SK-N-SH (cell line): ENCODE results near the gene TRIM72. TPM values are rescaled to one million over a fixed set of nuclear protein-coding genes. Genes with fewer than 3 reads are reported as not detected.

ENCODE experiments used
- CTCF ChIA-PET: fragments of 300-600, 350-600 bp; formaldehyde crosslinking; extraction: SDS; loops from one replicate; lab custom pipeline; 2021; lab: Yijun Ruan, JAX
- POLR2A ChIA-PET: fragments of 350-600 bp; sonication (Branson Sonifier 250); formaldehyde crosslinking; extraction: SDS; loops from one replicate; lab custom pipeline; 2020; ENCODE audit warnings: antibody characterized with exemption, inconsistent platforms; lab: Yijun Ruan, JAX
- DNase-seq: peaks from one replicate; pipeline ENCODE4 v3.0.0; 2012
- H2AFZ ChIP-seq: fragments of 200-600 bp; sonication (generic); 2 replicates; pipeline ENCODE4 v1.8.1; 2016; ENCODE audit warnings: antibody characterized with exemption, mild to moderate bottlenecking, low read depth
- H3F3A ChIP-seq: fragments of 200-600 bp; sonication (generic); replicated peaks from 2 replicates; pipeline ENCODE3; 2016; ENCODE audit warnings: antibody characterized with exemption, mild to moderate bottlenecking; ENCODE audit not compliant: insufficient read depth
- H3K27ac ChIP-seq, 2 experiments: fragments of 200-500 bp in 1 of 2; fragments of 200-600 bp in 1 of 2; sonication (Bioruptor generic) in 1 of 2; sonication (generic), shearing (Covaris generic) in 1 of 2; 2 replicates each; pipeline versions ENCODE4 v1.5.1 to v1.6.1; 2014 to 2016; ENCODE audit warnings: low read depth in 2 of 2, inconsistent platforms in 1 of 2, low read length in 1 of 2, mild to moderate bottlenecking in 1 of 2, mixed read lengths in 1 of 2
- H3K27me3 ChIP-seq: fragments of 200-600 bp; sonication (generic), shearing (Covaris generic); 2 replicates; pipeline ENCODE4 v1.6.1; 2016; ENCODE audit warnings: mixed run types; ENCODE audit not compliant: insufficient read depth
- H3K36me3 ChIP-seq, 2 experiments: fragments of 200-500 bp in 1 of 2; fragments of 200-600 bp in 1 of 2; sonication (Bioruptor generic) in 1 of 2; sonication (generic) in 1 of 2; replicated peaks in 1 of 2; 2 replicates each; pipeline versions ENCODE3 to v1.5.1; 2014 to 2016; ENCODE audit warnings: low read length in 1 of 2, mild to moderate bottlenecking in 1 of 2; ENCODE audit not compliant: insufficient read depth in 2 of 2, control insufficient read depth in 1 of 2
- H3K4me1 ChIP-seq, 2 experiments: fragments of 200-500 bp in 1 of 2; fragments of 200-600 bp in 1 of 2; sonication (Bioruptor generic) in 1 of 2; sonication (generic), shearing (Covaris generic) in 1 of 2; 2 replicates each; pipeline versions ENCODE4 v1.5.1 to v1.6.1; 2014 to 2016; ENCODE audit warnings: low read depth in 1 of 2, low read length in 1 of 2, mixed run types in 1 of 2; ENCODE audit not compliant: insufficient read depth in 2 of 2, control insufficient read depth in 1 of 2
- H3K4me2 ChIP-seq: fragments of 200-600 bp; sonication (generic), shearing (Covaris generic); 2 replicates; pipeline ENCODE4 v1.6.1; 2017; ENCODE audit warnings: mixed run types
- H3K4me3 ChIP-seq, 2 experiments: fragments of 200-500 bp in 1 of 2; fragments of 200-600 bp in 1 of 2; sonication (Bioruptor generic) in 1 of 2; sonication (generic), shearing (Covaris generic) in 1 of 2; 2 replicates each; pipeline versions ENCODE4 v1.5.1 to v1.8.1; 2014 to 2016; ENCODE audit warnings: low read depth in 2 of 2, inconsistent platforms in 1 of 2, low read length in 1 of 2, mild to moderate bottlenecking in 1 of 2, mixed read lengths in 1 of 2, moderate library complexity in 1 of 2
- H3K79me2 ChIP-seq: fragments of 200-600 bp; sonication (generic); 2 replicates; pipeline ENCODE4 v1.8.1; 2017; ENCODE audit warnings: mild to moderate bottlenecking; ENCODE audit not compliant: insufficient read depth
- H3K9ac ChIP-seq: fragments of 200-600 bp; sonication (generic); 2 replicates; pipeline ENCODE4 v1.6.1; 2017; ENCODE audit warnings: mixed run types
- H3K9me2 ChIP-seq: fragments of 200-600 bp; sonication (generic); 2 replicates; pipeline ENCODE4 v1.6.1; 2017; ENCODE audit warnings: mixed run types
- H3K9me3 ChIP-seq: fragments of 200-600 bp; sonication (generic); 2 replicates; pipeline ENCODE4 v1.6.1; 2017; ENCODE audit warnings: mixed run types, mild to moderate bottlenecking, moderate library complexity
- H4K20me1 ChIP-seq: fragments of 200-600 bp; sonication (generic); 2 replicates; pipeline ENCODE4 v1.6.1; 2017; ENCODE audit warnings: mild to moderate bottlenecking, mixed run types; ENCODE audit not compliant: insufficient read depth
- CHD2 ChIP-seq: fragments of 150-350 bp; IDR thresholded peaks from 2 replicates; pipeline ENCODE4 v1.6.1; 2018; ENCODE audit warnings: low read length; ENCODE audit not compliant: partially characterized antibody
- CTCF ChIP-seq: fragments of 200-600 bp; sonication (generic); IDR thresholded peaks from 2 replicates; pipeline ENCODE4 v1.6.1; 2017; ENCODE audit warnings: antibody characterized with exemption, mild to moderate bottlenecking, moderate library complexity
- NRF1 ChIP-seq: IDR thresholded peaks from 2 replicates; pipeline ENCODE4 v1.6.1; 2012; ENCODE audit warnings: low read depth, mild to moderate bottlenecking, low read length
- RCOR1 ChIP-seq: fragments of 150-350 bp; IDR thresholded peaks from 2 replicates; pipeline ENCODE4 v1.6.1; 2017; ENCODE audit warnings: antibody characterized with exemption, low read length
- REST ChIP-seq: IDR thresholded peaks from 2 replicates; pipeline ENCODE4 v1.6.1; 2012; ENCODE audit warnings: mild to moderate bottlenecking, low read depth, low read length, moderate library complexity
- SMC3 ChIP-seq: IDR thresholded peaks from 2 replicates; pipeline ENCODE4 v1.6.1; 2012; ENCODE audit warnings: low read depth, low read length, improper control_type of control experiment
- TCF12 ChIP-seq: IDR thresholded peaks from 2 replicates; pipeline ENCODE4 v1.4.0; 2012
- USF1 ChIP-seq: IDR thresholded peaks from 2 replicates; pipeline ENCODE4 v1.4.0; 2012; ENCODE audit warnings: low read depth, borderline replicate concordance
- WGBS: methylation state at CpG from one replicate; pipeline ENCODE4 v1.1.6; 2017; ENCODE audit warnings: low lambda C conversion rate; 5-methylcytosine and 5-hydroxymethylcytosine counted together
- polyA plus RNA-seq, 3 experiments: library from polyadenylated mRNA; depleted of rRNA; stranded (reverse); fragments of >200 nt; gene quantifications; 2 replicates each; pipeline ENCODE4 v1.2.3, GENCODE V29; 2012

The TRIM72 gene
- polyA plus RNA-seq, 1 of the 3 experiments (the other 2 are of a cell fraction) = under 0.01 TPM

GRCh38 chr16:31273187-31273586 lies 59.3 kb downstream of the TRIM72 start:
- H3K36me3 ChIP-seq = no peaks in the 10 kb centered on the region
- H3K27me3 ChIP-seq = peaks cover 65% of the 10 kb centered on the region
- no peaks in the 10 kb centered on the region for H3K9me3 ChIP-seq
- H3F3A ChIP-seq = no peaks in the 10 kb centered on the region
- H3K4me1 ChIP-seq = no peaks in the 10 kb centered on the region
- ChIA-PET CTCF (no interaction called here), POLR2A (no interaction called here)
- H2AFZ ChIP-seq = no peak overlapping the region
- H3K9ac ChIP-seq = no peak overlapping the region
- TF ChIP-seq CHD2 (no peak), REST (no peak), USF1 (no peak)
- H3K79me2 ChIP-seq = no peaks in the 10 kb centered on the region
- H3K4me3 ChIP-seq = no peak overlapping the region
- no peaks in the 10 kb centered on the region for H4K20me1 ChIP-seq
- no peak for DNase-seq
- H3K27ac ChIP-seq = no peak overlapping the region
- H3K4me2 ChIP-seq = no peak overlapping the region
- WGBS = 23% methylated on average over 7 of the region's 7 CpGs
- H3K9me2 ChIP-seq = no peaks in the 10 kb centered on the region

- Histone ChIP-seq H4K20me1 (no peaks in the 10 kb centered on the region), H2AFZ (no peak overlapping the region), H3K36me3 (no peaks in the 10 kb centered on the region), H3K9me2 (no peaks in the 10 kb centered on the region), H3K4me1 (no peaks in the 10 kb centered on the region), H3K4me2 (no peak overlapping the region), H3K27me3 (peaks cover 61% of the 10 kb centered on the region), H3K9me3 (no peaks in the 10 kb centered on the region), H3F3A (no peaks in the 10 kb centered on the region), H3K27ac (no peak overlapping the region), H3K4me3 (no peak overlapping the region), H3K79me2 (no peaks in the 10 kb centered on the region), H3K9ac (no peak overlapping the region)
- no peak for DNase-seq
- 19% methylated on average over 3 of the region's 3 CpGs for WGBS
- TF ChIP-seq TCF12 = no peak
- TF ChIP-seq NRF1 = no peak
- TF ChIP-seq SMC3 = no peak
- no peak for TF ChIP-seq CTCF
- no peak for TF ChIP-seq RCOR1
- TF ChIP-seq CHD2 = no peak
- ChIA-PET POLR2A (no interaction called here), CTCF (no interaction called here)
These were observed 59.8 kb downstream of the TRIM72 start for GRCh38 chr16:31273676-31274075.
